IPS-15b (cell line): ENCODE data around the gene FPR2.

Source experiments
- H3K27me3 ChIP-seq: one replicate; pipeline ENCODE4 v1.6.1; 2013; ENCODE audit warnings: low read length; ENCODE audit not compliant: control insufficient read depth, insufficient read depth
- H3K36me3 ChIP-seq: one replicate; pipeline ENCODE4 v1.6.1; 2013; ENCODE audit warnings: low read length; ENCODE audit not compliant: control insufficient read depth, insufficient read depth
- H3K4me1 ChIP-seq: one replicate; pipeline ENCODE4 v1.6.1; 2013; ENCODE audit warnings: mild to moderate bottlenecking, low read length; ENCODE audit not compliant: control insufficient read depth, insufficient read depth
- H3K4me3 ChIP-seq: one replicate; pipeline ENCODE4 v1.5.1; 2013; ENCODE audit warnings: low read depth, low read length
- H3K9ac ChIP-seq: one replicate; pipeline ENCODE4 v1.6.1; 2013; ENCODE audit warnings: low read depth, mild to moderate bottlenecking, low read length
- H3K9me3 ChIP-seq: one replicate; pipeline ENCODE4 v1.6.1; 2013; ENCODE audit warnings: mild to moderate bottlenecking, low read length; ENCODE audit not compliant: control insufficient read depth, insufficient read depth

FPR2 gene

DNA sequence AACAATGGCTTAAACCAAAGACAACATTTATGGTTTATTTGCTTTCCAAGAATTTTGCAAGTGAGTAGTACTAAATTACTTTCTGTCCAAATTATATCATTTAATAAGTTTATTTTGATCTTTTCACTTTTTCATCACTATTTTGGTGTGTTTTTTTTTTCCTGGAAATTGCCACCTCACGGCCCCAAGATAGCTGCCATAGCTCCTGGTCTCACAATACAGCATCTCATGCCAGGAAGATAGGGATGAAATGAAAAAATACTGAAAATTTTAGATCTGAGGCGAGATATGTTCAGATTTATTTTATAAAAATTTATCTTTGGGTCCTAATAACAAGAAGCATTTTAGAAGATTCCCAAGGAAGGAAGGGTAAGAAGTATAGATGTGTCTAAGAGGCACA lies 27.0 kb downstream of the FPR2 start:
- Histone ChIP-seq H3K9ac (no peak overlapping the region), H3K4me3 (no peak overlapping the region), H3K27me3 (no peaks in the 10 kb centered on the region), H3K9me3 (no peaks in the 10 kb centered on the region), H3K36me3 (no peaks in the 10 kb centered on the region), H3K4me1 (no peaks in the 10 kb centered on the region)

DNA sequence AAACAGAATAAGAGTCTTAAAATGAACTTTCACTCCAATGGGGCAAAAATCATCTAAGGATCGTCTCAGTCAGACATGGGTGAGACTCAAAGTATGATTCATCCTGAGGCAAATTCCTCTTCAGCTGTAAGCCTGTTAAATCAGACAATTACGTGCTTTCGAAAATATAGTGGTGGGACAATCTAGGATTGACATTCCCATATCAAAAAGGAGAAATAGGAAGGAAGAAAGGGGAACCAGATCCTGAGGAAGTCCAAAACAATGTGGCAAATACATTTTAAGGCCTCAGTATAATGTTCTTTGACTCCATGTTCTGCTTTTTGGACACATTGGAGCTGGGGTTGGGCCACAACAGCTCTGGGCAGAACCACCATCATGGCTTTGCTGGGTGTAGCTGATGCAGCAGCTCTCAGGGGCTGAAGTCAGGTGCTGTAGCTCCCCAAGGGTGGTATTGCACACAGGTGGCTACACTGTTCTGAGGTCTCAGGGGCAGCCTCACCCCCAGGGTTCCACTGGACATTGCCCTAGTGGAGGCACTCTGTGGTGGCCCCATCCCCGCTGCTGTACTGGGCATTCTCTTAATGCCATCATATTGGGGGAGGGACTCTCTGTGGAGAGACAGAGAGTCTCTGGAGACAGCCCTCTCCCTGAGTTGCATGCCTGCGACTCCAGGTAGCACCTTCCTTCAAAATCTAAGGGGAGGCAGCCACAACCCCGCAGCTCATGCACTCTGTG lies 28.2 kb downstream of the FPR2 start:
- Histone ChIP-seq H3K9me3 (no peaks in the 10 kb centered on the region), H3K4me3 (no peak overlapping the region), H3K36me3 (no peaks in the 10 kb centered on the region), H3K27me3 (no peaks in the 10 kb centered on the region), H3K4me1 (no peaks in the 10 kb centered on the region), H3K9ac (no peak overlapping the region)

DNA sequence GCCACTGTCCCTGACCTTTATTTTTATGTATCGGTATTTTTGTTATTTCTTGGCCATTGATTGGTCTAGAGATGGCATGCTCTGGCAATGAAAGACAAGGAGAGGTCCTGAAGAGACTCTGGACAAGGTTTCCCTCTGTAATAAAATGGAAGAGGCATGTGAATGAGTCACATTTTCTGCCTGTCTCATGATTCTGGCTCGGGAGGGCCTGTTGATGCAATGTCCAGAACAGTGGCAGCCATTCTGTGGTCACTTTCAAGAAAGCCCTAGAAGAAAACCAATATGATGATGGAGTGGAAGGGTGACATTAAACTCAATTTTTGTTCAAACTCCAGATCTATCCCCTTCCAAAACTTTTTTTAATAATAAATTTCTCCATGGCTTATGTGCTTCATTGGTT lies 32.0 kb downstream of the FPR2 start:
- H3K9me3 ChIP-seq: no peaks in the 10 kb centered on the region
- no peak overlapping the region for H3K4me3 ChIP-seq
- no peaks in the 10 kb centered on the region for H3K27me3 ChIP-seq

DNA sequence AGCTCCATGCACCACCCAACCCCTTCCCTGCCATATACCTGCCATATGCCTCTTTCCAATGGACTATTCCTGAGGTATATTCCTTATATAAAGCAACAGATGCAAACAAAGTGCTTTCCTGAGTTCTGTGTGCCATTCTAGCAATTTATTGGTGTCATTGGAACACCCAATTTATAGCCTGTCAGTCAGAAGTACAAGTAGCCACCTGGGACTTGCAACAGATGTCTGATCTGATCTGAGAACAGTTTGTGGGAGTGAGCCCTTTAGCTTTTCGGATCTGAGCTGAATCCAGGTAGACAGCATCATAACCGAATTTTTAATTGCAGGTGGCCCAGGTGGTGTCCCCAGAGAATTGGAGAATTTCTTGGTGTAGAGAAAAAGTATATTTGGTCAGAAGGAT lies 33.0 kb downstream of the FPR2 start:
- no peaks in the 10 kb centered on the region for H3K36me3 ChIP-seq
- no peaks in the 10 kb centered on the region for H3K9me3 ChIP-seq
- no peaks in the 10 kb centered on the region for H3K4me1 ChIP-seq
- no peak overlapping the region for H3K4me3 ChIP-seq
- no peak overlapping the region for H3K9ac ChIP-seq
- H3K27me3 ChIP-seq: no peaks in the 10 kb centered on the region

More for the DNA sequence above, 32.0 kb downstream of the FPR2 start:
- no peaks in the 10 kb centered on the region for H3K36me3 ChIP-seq
- no peaks in the 10 kb centered on the region for H3K4me1 ChIP-seq
- H3K9ac ChIP-seq: no peak overlapping the region

DNA sequence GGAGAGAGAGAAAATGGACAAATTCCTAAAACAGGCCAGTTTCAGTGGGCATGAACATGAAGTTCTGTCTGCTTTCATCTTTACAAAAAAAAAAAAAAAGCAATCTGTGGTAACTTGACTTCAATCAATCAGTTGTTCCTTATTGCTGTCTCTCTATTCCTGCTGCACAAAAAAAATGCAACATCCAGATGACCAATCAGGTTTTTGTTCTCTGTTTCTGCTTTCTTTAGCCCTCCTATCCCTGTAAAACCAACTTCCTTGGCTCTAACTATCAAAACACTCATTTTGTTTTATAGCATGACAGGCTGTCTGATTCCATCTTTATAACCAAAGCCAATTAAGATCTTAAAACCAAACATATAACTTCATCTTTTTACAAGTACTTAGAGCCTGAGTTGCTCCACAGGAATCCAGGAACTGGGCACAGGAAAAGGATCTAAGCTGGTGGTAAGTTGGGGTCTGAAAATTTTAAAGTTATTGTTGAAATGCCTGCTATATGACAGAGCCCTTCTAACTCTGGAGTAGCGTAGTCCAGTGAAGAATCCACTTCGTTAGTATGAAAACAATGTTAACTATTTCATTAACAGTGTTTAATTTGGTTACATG lies 34.0 kb downstream of the FPR2 start, which contains the start of gene FPR3:
FPR3 (plus strand) TSS at position 273 of the 606 bp plus-strand sequence. CDS start 28,592 bp downstream, outside the sequence.
- H3K9ac ChIP-seq: no peak within 1 kb of the TSS
- H3K4me1 ChIP-seq: no peaks in the 10 kb centered on the region

DNA sequence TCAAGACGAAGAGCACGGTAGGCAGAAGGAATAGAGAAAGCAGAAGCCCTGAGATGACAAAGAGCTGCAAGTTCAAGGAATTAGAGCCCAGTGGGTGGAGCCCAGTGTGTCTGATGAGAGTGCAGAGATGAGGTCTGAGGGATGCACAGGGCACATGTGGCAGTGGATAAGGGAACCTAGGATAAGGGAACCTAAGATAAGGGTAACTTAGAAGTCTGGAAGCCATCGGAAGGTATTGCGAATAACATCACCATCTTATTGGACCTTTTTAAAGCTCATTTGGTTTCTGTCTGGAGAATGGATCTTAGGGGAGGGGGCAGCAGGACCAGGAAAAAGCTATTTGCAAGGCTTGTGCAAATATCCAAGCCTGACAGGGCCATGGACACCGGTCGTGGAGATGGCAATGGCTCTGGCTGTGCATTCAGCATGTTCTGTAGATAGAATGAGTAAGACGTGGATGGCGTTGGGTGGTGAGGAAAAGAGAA lies 35.3 kb downstream of the FPR2 start:
- H3K9me3 ChIP-seq: no peaks in the 10 kb centered on the region
- no peaks in the 10 kb centered on the region for H3K27me3 ChIP-seq
- H3K36me3 ChIP-seq: no peaks in the 10 kb centered on the region
- H3K4me1 ChIP-seq: no peaks in the 10 kb centered on the region
- H3K9ac ChIP-seq: no peak overlapping the region
- no peak overlapping the region for H3K4me3 ChIP-seq

More for the DNA sequence above, 34.0 kb downstream of the FPR2 start, which contains the start of gene FPR3:
- no peaks in the 10 kb centered on the region for H3K36me3 ChIP-seq
- no peaks in the 10 kb centered on the region for H3K9me3 ChIP-seq
- no peaks in the 10 kb centered on the region for H3K27me3 ChIP-seq
- no peak within 1 kb of the TSS for H3K4me3 ChIP-seq

DNA sequence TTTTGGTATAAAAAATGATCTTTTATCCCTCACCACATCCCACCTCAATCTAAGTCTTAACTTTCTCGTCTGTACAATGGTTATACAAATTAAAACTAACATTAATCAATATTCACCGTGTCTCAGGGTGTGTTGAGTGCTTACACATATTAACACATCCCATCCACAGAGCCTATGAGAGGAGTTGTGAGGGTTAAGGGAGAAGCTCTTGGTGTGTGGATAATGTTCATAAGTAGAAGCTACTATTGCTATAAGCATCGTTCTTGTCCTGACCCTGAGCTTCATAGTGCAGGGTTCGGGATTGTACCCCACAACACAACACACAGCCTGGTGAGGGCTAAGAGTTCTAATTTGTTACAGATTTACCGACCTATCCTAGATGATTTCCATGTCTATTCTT lies 36.5 kb downstream of the FPR2 start:
- H3K9me3 ChIP-seq: no peaks in the 10 kb centered on the region
- no peak overlapping the region for H3K4me3 ChIP-seq
- H3K4me1 ChIP-seq: no peaks in the 10 kb centered on the region
- H3K9ac ChIP-seq: no peak overlapping the region
- no peaks in the 10 kb centered on the region for H3K27me3 ChIP-seq
- H3K36me3 ChIP-seq: no peaks in the 10 kb centered on the region

DNA sequence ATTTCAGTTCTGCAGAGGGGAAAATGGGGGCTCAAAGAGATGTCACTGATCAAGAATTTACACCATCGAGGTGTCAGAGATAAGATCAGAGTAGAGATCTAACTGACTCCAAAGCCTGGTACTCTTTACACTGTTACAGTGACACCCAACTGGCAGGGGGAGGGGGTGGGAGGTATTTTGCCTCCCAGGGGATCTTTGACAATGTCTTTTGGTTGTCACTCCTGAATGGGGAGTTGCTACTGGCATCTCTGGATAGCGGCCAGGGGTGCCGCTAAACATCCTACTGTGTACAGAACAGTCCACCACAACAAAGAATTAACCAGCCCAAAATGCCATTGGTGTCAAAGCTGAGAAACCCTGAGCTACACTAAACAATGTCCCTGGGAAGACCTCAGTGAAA lies 37.1 kb downstream of the FPR2 start:
- H3K27me3 ChIP-seq: no peaks in the 10 kb centered on the region
- no peaks in the 10 kb centered on the region for H3K36me3 ChIP-seq
- no peak overlapping the region for H3K4me3 ChIP-seq
- H3K4me1 ChIP-seq: no peaks in the 10 kb centered on the region
- H3K9me3 ChIP-seq: no peaks in the 10 kb centered on the region
- no peak overlapping the region for H3K9ac ChIP-seq

DNA sequence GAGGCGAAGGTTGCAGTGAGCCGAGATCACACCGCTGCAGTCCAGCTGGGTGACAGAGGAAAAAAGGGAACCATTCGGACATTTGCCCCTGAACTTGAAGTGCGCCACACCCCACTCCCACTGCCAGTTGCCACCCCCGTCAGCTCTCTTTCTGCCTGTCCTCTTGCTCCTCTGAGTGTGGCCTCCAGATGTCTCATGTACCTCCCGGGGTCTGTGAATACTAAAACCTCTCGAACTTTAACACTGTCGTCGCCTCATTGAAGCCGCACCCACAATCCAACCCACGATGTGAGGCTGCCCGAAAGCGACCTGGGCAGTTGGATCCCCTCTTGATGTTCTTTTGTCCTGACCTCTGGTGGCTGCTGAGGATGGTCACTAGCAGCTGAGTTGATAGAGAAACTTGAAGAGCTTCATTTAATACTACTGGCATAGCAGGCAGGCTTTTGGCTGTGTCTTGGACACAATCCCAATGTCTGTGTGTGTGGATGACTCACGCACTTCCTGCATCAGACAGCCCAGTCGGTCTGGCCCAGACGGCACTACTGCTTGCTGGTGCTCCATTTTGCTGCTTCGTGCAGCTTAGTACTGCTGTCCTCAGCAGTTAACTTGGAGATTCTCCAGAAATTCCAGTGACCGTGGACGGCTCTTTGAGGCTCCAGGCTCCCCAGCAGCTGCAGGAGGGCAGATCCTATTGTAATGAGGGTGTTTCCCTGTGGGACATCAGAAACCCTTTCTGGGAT lies 38.2 kb downstream of the FPR2 start:
- H3K27me3 ChIP-seq: no peaks in the 10 kb centered on the region
- no peaks in the 10 kb centered on the region for H3K9me3 ChIP-seq
- H3K4me3 ChIP-seq: no peak overlapping the region
- no peak overlapping the region for H3K9ac ChIP-seq
- no peaks in the 10 kb centered on the region for H3K36me3 ChIP-seq
- H3K4me1 ChIP-seq: no peaks in the 10 kb centered on the region

DNA sequence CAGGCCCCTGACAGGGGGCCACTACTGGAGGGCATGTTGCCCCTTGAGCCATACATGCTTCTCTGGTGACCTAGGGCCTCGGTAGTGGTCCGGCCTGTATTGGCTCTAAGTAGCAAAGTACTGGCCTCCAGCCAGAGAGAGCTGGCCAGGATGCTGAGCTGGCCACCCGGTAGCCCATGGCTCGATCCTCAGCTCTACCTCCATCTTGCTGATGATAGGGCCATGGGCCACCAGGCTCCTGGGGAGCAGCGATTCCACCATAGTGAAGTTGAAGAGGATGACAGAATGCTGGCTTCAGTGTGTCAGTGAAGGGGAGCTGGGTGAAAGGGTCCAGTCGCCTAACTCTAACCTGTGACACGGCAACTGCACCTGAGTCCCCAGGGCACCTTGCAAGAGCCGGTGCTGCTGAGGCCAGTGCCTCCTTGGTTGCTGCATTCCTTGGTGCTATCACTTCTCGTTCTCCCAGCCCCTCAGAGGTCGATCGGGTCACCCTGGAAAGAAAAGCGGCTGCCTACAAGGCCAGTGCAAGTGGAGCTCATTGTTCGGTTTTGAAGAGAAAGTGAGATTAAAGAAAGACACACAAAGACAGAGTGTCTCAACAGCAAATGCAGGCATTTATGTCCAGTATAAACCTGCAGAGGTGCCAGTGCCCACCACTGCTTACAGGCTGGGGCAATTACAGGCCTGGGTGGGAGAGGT lies 38.9 kb downstream of the FPR2 start:
- Histone ChIP-seq H3K27me3 (no peaks in the 10 kb centered on the region), H3K36me3 (no peaks in the 10 kb centered on the region), H3K4me1 (no peaks in the 10 kb centered on the region), H3K4me3 (no peak overlapping the region), H3K9me3 (no peaks in the 10 kb centered on the region), H3K9ac (no peak overlapping the region)

DNA sequence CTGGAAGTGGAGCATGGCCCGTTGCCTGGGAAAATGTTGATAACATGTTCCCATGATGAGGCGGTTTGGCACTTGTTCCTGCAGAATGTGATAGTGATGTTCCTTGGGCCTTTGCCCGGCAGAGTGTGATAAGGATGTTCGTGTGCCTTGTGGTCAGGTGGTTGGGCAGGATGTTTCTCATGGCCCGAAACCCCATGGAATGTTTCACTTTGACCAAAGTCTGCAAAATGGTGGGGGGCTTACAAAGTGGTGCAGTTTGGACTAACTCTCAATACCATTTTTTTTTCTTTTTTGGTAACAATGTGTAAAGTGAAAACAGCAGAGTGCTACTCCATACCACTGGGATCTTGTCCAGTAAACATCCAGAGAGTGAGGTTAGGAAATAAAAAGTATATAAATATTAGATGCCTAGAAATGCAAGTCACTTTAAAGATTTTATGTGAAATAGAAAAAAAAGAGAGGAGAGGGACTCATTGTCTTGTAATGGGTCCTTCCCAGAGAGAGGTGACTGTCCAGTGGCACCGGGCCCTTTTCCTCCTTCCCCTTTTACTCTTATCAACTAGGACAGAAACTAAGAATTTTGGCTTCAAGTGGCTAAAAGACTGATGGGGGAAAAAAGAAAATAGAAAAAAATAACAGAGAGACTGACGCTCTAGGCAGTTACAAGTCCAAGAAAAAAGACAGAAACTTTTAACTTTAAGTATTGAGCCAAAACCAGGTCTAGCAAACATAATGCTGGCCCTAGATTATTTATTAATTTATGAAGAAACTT lies 39.7 kb downstream of the FPR2 start:
- Histone ChIP-seq H3K36me3 (no peaks in the 10 kb centered on the region), H3K4me3 (no peak overlapping the region), H3K9me3 (no peaks in the 10 kb centered on the region), H3K4me1 (no peaks in the 10 kb centered on the region), H3K9ac (no peak overlapping the region), H3K27me3 (no peaks in the 10 kb centered on the region)
